ENCODE data around the gene ZNHIT1. TPM values are rescaled to one million over a fixed set of nuclear protein-coding genes. Genes with fewer than 3 reads are reported as not detected.
"Not testable (repeated sequence)": the region's sequence is repeated elsewhere in the genome, so short reads cannot be mapped to it uniquely, and the experiment has no call there.

Gene ZNHIT1
- polyA plus RNA-seq, 1 experiment, result 49.2 TPM

GRCh38 chr7:101248276-101248675 is 30.3 kb downstream of the ZNHIT1 start:
- TF ChIP-seq, protein P1, sequence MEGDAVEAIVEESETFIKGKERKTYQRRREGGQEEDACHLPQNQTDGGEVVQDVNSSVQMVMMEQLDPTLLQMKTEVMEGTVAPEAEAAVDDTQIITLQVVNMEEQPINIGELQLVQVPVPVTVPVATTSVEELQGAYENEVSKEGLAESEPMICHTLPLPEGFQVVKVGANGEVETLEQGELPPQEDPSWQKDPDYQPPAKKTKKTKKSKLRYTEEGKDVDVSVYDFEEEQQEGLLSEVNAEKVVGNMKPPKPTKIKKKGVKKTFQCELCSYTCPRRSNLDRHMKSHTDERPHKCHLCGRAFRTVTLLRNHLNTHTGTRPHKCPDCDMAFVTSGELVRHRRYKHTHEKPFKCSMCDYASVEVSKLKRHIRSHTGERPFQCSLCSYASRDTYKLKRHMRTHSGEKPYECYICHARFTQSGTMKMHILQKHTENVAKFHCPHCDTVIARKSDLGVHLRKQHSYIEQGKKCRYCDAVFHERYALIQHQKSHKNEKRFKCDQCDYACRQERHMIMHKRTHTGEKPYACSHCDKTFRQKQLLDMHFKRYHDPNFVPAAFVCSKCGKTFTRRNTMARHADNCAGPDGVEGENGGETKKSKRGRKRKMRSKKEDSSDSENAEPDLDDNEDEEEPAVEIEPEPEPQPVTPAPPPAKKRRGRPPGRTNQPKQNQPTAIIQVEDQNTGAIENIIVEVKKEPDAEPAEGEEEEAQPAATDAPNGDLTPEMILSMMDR (IDR thresholded peaks at IDR 0.05; ENCODE audit: insufficient read depth, low read depth, low read length), result no peak
- POLR2A ChIA-PET, result no interaction called here
- peaks cover 3% of the 10 kb centered on the region; the same call in 1 of the 2 replicates for H3K36me3 ChIP-seq (ENCODE audit: control insufficient read depth, insufficient read depth, low read length)
- H3K27me3 ChIP-seq (ENCODE audit: control insufficient read depth, insufficient read depth, low read length), result no peaks in the 10 kb centered on the region
- CTCF ChIA-PET, result interaction anchor here (1.2 to 1.8 kb wide), 2 partner anchors 34 to 56 kb away, joined by 6 read pairs; no protein-coding TSS in a partner anchor
- no peak for DNase-seq (ENCODE audit: low read depth)
- H3K4me3 ChIP-seq (ENCODE audit: low read depth, low read length), result no peak overlapping the region

DNA sequence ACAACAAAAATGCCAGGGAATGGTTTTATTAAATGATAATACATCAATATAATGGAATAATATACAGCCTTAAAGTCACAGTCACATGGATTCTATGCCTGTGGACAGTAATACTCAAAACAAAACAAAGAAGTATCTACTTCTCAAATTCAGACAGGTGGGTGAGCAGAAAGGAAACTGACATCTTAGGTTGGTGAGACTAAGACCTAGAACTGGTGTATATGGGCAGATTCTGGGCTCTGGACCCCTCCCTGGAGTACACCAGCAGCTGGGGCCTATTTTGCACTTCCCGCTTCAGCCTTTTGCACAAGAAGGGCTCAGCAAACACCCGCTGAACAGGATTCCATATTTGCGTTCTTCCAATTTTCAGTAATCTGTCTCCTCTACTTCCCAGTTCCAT is 32.4 kb downstream of the ZNHIT1 start:
- no peaks in the 10 kb centered on the region for H3K27me3 ChIP-seq (ENCODE audit: control insufficient read depth, insufficient read depth, low read length)
- no peak for DNase-seq (ENCODE audit: low read depth)
- peaks cover 3% of the 10 kb centered on the region; the same call in 1 of the 2 replicates for H3K36me3 ChIP-seq (ENCODE audit: control insufficient read depth, insufficient read depth, low read length)
- no peak overlapping the region for H3K4me3 ChIP-seq (ENCODE audit: low read depth, low read length)
- TF ChIP-seq, protein P1 (IDR thresholded peaks at IDR 0.05; ENCODE audit: insufficient read depth, low read depth, low read length), result no peak
- CTCF ChIA-PET, result no interaction called here
- POLR2A ChIA-PET, result interaction anchor here (0.7 kb wide), 1 partner anchor 1036 kb away, joined by 11 read pairs; the partner anchor contains the start of gene SH2B2

DNA sequence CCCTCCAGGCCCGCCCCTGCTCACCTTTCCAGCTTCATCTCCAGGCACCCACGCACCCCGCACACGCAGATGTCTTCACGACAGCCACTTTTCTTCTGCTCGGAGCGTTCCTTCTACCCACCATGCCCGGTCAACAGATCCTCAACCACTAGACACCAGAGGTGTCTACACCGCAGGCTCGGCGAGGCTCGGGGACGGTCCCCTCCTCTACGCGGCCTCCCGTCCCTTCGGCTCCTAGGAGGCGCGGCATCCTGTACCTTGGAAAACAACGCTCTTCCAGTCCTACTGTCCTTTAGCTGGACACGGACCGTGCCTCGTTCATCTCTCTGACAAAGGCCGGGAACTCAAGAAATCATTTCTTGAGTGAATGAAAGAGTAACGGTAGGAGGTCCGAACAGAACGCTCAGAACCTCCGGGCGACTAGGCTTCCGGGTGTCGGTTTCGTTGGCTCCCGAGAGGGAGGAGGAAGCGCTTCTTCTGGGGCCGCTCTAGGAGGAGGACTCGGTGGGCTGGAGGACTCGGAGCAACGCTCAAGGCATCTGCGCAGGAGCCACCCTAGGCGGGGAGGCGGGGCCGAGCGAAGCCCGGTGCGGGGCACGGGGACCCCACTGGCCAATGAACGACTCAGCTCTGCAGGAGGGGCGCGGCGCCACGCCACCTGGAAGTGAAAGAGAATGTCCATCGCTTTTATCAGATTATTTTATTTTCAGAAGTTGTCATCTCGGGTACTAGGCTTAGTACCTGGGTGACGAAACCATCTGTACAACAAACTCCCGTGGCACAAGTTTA is 34.1 kb downstream of the ZNHIT1 start:
- TF ChIP-seq, protein P1 (IDR thresholded peaks at IDR 0.05; ENCODE audit: insufficient read depth, low read depth, low read length), result no peak
- peak; percentile 81 for DNase-seq (ENCODE audit: low read depth)
- ChIA-PET CTCF (interaction anchor here (0.6 to 1.6 kb wide), 6 partner anchors 30 to 357 kb away, joined by 3 to 5 read pairs (median 3); no protein-coding TSS in a partner anchor), POLR2A (no interaction called here)
- no peaks in the 10 kb centered on the region for H3K27me3 ChIP-seq (ENCODE audit: control insufficient read depth, insufficient read depth, low read length)
- H3K36me3 ChIP-seq (ENCODE audit: control insufficient read depth, insufficient read depth, low read length), result peaks cover 3% of the 10 kb centered on the region; the same call in 1 of the 2 replicates
- H3K4me3 ChIP-seq (ENCODE audit: low read depth, low read length), result peak overlapping the region; percentile 100

DNA sequence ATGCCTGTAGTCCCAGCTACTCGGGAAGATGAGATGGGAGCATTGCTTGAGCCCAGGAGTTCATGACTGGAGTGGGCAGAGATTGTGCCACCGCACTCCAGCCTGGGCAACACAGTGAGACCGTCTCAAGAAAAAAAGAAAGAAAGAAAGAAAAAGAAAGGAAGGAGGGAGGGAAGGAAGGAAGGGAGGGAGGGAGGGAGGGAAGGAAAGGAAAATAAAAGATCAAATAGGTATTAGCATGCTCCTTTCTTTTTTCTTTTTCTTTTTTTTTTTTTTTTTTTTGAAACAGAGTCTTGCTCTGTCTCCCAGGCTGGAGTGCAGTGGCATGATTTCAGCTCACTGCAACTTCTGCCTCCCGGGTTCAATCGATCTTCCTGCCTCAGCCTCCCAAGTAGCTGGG is 35.2 kb downstream of the ZNHIT1 start:
- CTCF ChIA-PET, result interaction anchor here (1.1 kb wide), 1 partner anchor 9 kb away, joined by 3 read pairs; no protein-coding TSS in a partner anchor
- H3K27me3 ChIP-seq (ENCODE audit: control insufficient read depth, insufficient read depth, low read length); H3K4me3 ChIP-seq (ENCODE audit: low read depth, low read length); DNase-seq (ENCODE audit: low read depth); H3K36me3 ChIP-seq (ENCODE audit: control insufficient read depth, insufficient read depth, low read length); POLR2A ChIA-PET: not testable (repeated sequence)

- POLR2A ChIA-PET, result no interaction called here
- no peaks in the 10 kb centered on the region; the same call in 1 of the 2 replicates for H3K27me3 ChIP-seq (ENCODE audit: control insufficient read depth, insufficient read depth, low read length)
- no peak for DNase-seq (ENCODE audit: low read depth)
- H3K36me3 ChIP-seq (ENCODE audit: control insufficient read depth, insufficient read depth, low read length), result no peaks in the 10 kb centered on the region
- CTCF ChIA-PET, result interaction anchor here (0.7 to 2.4 kb wide), 3 partner anchors 12 to 27 kb away, joined by 3 to 11 read pairs (median 11); partner anchors contain the start of gene FIS1
- TF ChIP-seq, protein P1 (IDR thresholded peaks at IDR 0.05; ENCODE audit: insufficient read depth, low read depth, low read length), result no peak
- H3K4me3 ChIP-seq (ENCODE audit: low read depth, low read length), result no peak overlapping the region
Measured at GRCh38 chr7:101255796-101256195, 37.8 kb downstream of the ZNHIT1 start.
